CD8-positive, alpha-beta memory T cell (primary cell): ENCODE results near the gene INF2. TPM values are rescaled to one million over a fixed set of nuclear protein-coding genes. Genes with fewer than 3 reads are reported as not detected.
A peak's percentile ranks its signal among the peaks of the same experiment; 100 is the strongest.

Experiments used
- CTCF ChIA-PET: fragments of 350-600 bp; sonication (Branson Sonifier 250); formaldehyde crosslinking; loops from one replicate; lab custom pipeline; 2021; ENCODE audit warnings: antibody characterized with exemption; lab: Charles Lee
- POLR2A ChIA-PET: fragments of 350-600 bp; sonication (Branson Sonifier 250); formaldehyde crosslinking; loops from one replicate; lab custom pipeline; 2021; ENCODE audit warnings: antibody characterized with exemption; lab: Charles Lee
- DNase-seq, 5 donors: peaks; one replicate each; pipeline versions ENCODE4 v3.0.0 to v3.0.0-alpha.2; 2020 to 2022; ENCODE audit warnings: mixed read lengths in 1 of 5
- H3K27ac ChIP-seq: one replicate; pipeline ENCODE4 v1.7.0; 2013; ENCODE audit warnings: low read depth, mild to moderate bottlenecking, low read length, moderate library complexity
- H3K27me3 ChIP-seq: 2 replicates; pipeline ENCODE4 v1.7.0; 2013; ENCODE audit warnings: low read length, mild to moderate bottlenecking; ENCODE audit not compliant: insufficient read depth, poor library complexity, severe bottlenecking
- H3K36me3 ChIP-seq: 2 replicates; pipeline ENCODE4 v1.7.0; 2013; ENCODE audit warnings: mild to moderate bottlenecking, low read length, moderate library complexity; ENCODE audit not compliant: insufficient read depth
- H3K4me1 ChIP-seq: 2 replicates; pipeline ENCODE4 v1.7.0; 2013; ENCODE audit warnings: mild to moderate bottlenecking, low read length, moderate library complexity; ENCODE audit not compliant: insufficient read depth
- H3K4me3 ChIP-seq: 2 replicates; pipeline ENCODE4 v1.7.0; 2013; ENCODE audit warnings: mild to moderate bottlenecking, low read length
- H3K9me3 ChIP-seq: 2 replicates; pipeline ENCODE4 v1.7.0; 2013; ENCODE audit warnings: mild to moderate bottlenecking, low read length
- H3K27ac Mint-ChIP-seq, 8 donors: one replicate each; pipeline ENCODE4 v1.8.0; 2020 to 2021; ENCODE audit warnings: mixed read lengths in 8 of 8, mild to moderate bottlenecking in 6 of 8, inconsistent platforms in 3 of 8, moderate library complexity in 3 of 8
- H3K27me3 Mint-ChIP-seq, 2 donors: one replicate each; pipeline ENCODE4 v1.8.0; 2020 to 2021; ENCODE audit warnings: mixed read lengths in 2 of 2, mild to moderate bottlenecking in 1 of 2, moderate library complexity in 1 of 2
- H3K36me3 Mint-ChIP-seq, 3 donors: one replicate each; pipeline ENCODE4 v1.8.0; 2020 to 2021; ENCODE audit warnings: mixed read lengths in 3 of 3, inconsistent platforms in 1 of 3, mild to moderate bottlenecking in 1 of 3
- H3K4me1 Mint-ChIP-seq, 3 donors: one replicate each; pipeline ENCODE4 v1.8.0; 2020 to 2021; ENCODE audit warnings: mixed read lengths in 3 of 3, inconsistent platforms in 1 of 3, mild to moderate bottlenecking in 1 of 3
- H3K4me3 Mint-ChIP-seq, 7 donors: one replicate each; pipeline ENCODE4 v1.8.0; 2020 to 2021; ENCODE audit warnings: mixed read lengths in 7 of 7, mild to moderate bottlenecking in 6 of 7, moderate library complexity in 4 of 7, inconsistent platforms in 2 of 7
- H3K9me3 Mint-ChIP-seq, 5 donors: one replicate each; pipeline ENCODE4 v1.8.0; 2020 to 2022; ENCODE audit warnings: mixed read lengths in 5 of 5, mild to moderate bottlenecking in 3 of 5, moderate library complexity in 2 of 5, inconsistent platforms in 1 of 5
- polyA plus RNA-seq: library from polyadenylated mRNA; unstranded; fragments of 300-500 nt; fragmentation: Illumina TruSeq; gene quantifications from one replicate; pipeline ENCODE4 v1.2.3, GENCODE V29; 2021
- total RNA-seq, 2 experiments: library from RNA; stranded (reverse); gene quantifications; one replicate each; pipeline ENCODE4 v1.2.3, GENCODE V29; 2021

The INF2 gene
- total and polyA plus RNA-seq, 3 experiments from 2014 or later: 4.6 to 56.3 (median 55.9) TPM

DNA sequence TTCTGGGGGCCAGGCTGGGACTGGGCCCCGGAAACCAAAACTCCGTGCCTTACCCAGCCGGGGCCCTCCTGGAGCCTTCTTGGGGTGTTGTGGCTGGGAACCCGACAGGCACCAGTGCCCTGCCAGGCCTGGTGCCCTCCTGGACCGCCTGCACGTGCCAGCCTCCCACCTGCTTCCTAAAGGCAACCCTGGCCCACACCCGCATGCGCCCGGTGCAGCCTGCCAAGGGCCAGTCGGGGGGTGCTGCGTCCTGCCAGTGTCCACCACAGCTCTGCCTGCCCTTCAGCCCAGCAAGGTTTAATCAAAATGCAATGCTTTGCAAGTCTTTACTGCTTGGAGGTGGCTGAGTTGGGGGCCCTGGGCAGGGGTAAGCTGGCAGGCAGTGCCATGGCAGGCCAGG, 29.5 kb downstream of the INF2 start:
- peaks cover 0 to 1% (median 0%) of the 10 kb centered on the region in 3 donors for H3K4me1 Mint-ChIP-seq
- DNase-seq: no peak
- ChIA-PET CTCF (no interaction called here), POLR2A (no interaction called here)
- no peaks in the 10 kb centered on the region for H3K27me3 Mint-ChIP-seq
- H3K4me1 ChIP-seq: no peaks in the 10 kb centered on the region
- H3K27ac Mint-ChIP-seq: no peak overlapping the region
- no peaks in the 10 kb centered on the region for H3K9me3 Mint-ChIP-seq
- peaks cover 0 to 13% (median 1%) of the 10 kb centered on the region in 3 donors for H3K36me3 Mint-ChIP-seq
- no peak overlapping the region for H3K27ac ChIP-seq
- H3K9me3 ChIP-seq: no peaks in the 10 kb centered on the region
- no peaks in the 10 kb centered on the region for H3K27me3 ChIP-seq
- H3K36me3 ChIP-seq: no peaks in the 10 kb centered on the region
- no peak overlapping the region for H3K4me3 Mint-ChIP-seq
- H3K4me3 ChIP-seq: no peak overlapping the region

DNA sequence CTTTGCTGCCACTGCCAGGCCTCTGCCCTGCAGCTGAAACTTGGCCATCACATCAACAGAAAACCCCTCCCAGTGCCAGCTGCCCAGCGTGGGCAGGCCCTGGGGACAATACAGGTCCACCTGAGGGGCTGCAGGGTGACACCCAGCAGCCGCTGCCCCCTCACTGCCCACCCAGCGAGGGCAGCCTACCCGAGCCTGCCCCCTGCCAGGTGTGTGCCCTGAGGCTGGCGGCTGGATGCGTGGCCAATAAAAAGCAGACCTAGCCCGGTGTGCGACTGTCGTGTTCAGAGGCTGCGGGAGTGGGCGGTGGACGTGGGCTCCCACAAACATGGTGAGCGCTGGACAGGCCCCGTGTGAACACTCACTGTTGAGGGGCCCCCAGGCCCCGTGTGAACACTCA, 29.9 kb downstream of the INF2 start:
- peaks cover 0 to 1% (median 0%) of the 10 kb centered on the region in 3 donors for H3K4me1 Mint-ChIP-seq

DNA sequence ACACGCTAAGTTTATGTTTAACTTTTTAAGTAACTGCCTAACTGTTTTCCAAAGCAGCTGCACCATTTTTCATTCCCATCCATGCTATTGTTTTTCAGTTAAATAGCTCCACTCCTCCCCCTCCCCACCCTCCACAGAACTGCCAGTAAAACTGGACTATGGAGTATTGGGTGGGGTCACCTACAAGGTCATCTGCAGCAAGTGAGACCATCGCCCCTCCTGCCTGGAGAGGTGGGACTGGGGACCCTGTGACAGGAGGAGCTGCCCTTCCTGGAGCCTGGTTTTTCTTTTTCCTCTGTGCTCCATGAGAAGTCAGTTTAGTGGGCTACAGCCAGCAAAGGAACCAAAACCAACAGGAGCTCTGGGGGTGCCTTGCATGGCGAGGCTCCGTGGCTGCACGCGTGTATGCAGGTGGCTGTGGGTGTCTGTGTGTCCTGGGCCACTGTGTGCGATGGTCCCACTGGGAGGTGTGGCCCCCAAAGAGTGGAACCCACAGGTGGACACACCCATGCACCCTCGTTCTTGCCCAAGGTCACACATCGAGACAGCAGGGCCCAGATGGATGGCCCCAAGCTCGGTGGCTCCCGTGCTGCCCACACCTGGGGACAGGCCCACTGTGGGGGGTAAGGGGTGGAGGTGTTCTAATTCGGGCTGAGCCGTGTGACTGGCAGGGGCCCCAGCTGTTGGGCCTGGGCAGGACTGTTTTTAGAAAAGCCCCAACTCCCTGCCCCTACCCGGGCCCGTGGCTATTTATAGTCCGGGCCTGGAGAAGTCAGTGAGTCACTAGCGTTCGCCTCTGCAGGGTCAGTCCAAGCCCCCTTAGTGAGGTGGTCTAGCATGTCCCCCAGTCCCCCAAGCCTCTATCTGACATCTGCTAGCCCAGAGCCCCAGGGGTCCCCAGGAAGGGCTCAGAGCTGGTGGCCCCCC, 32.4 kb downstream of the INF2 start:
- no peak for DNase-seq
- Histone ChIP-seq H3K27ac (no peak overlapping the region), H3K9me3 (no peaks in the 10 kb centered on the region), H3K36me3 (no peaks in the 10 kb centered on the region), H3K4me3 (no peak overlapping the region), H3K27me3 (no peaks in the 10 kb centered on the region), H3K4me1 (peaks cover 6% of the 10 kb centered on the region)
- peaks cover 0 to 3% (median 1%) of the 10 kb centered on the region in 3 donors for H3K36me3 Mint-ChIP-seq
- no peaks in the 10 kb centered on the region for H3K9me3 Mint-ChIP-seq
- POLR2A ChIA-PET: no interaction called here
- H3K27me3 Mint-ChIP-seq: no peaks in the 10 kb centered on the region
- H3K4me1 Mint-ChIP-seq: peaks cover 0 to 3% (median 1%) of the 10 kb centered on the region in 3 donors
- H3K4me3 Mint-ChIP-seq: peak overlapping the region in 2 of 7 donors; percentile 32 to 37
- peak overlapping the region in 1 of 8 donors; percentile 15 for H3K27ac Mint-ChIP-seq
- CTCF ChIA-PET: interaction anchor here (1.1 to 1.3 kb wide), 2 partner anchors 16 to 31 kb away, joined by 3 to 4 read pairs; partner anchors contain the start of gene SIVA1

More for the DNA sequence above, 29.9 kb downstream of the INF2 start:
- Mint-ChIP-seq H3K36me3 (peaks cover 0 to 8% (median 1%) of the 10 kb centered on the region in 3 donors), H3K9me3 (no peaks in the 10 kb centered on the region), H3K27me3 (no peaks in the 10 kb centered on the region), H3K27ac (no peak overlapping the region), H3K4me3 (no peak overlapping the region)
- no peak overlapping the region for H3K4me3 ChIP-seq
- CTCF ChIA-PET: no interaction called here
- no peak for DNase-seq
- POLR2A ChIA-PET: no interaction called here
- no peak overlapping the region for H3K27ac ChIP-seq
- H3K27me3 ChIP-seq: no peaks in the 10 kb centered on the region
- H3K36me3 ChIP-seq: no peaks in the 10 kb centered on the region
- H3K4me1 ChIP-seq: no peaks in the 10 kb centered on the region
- no peaks in the 10 kb centered on the region for H3K9me3 ChIP-seq

DNA sequence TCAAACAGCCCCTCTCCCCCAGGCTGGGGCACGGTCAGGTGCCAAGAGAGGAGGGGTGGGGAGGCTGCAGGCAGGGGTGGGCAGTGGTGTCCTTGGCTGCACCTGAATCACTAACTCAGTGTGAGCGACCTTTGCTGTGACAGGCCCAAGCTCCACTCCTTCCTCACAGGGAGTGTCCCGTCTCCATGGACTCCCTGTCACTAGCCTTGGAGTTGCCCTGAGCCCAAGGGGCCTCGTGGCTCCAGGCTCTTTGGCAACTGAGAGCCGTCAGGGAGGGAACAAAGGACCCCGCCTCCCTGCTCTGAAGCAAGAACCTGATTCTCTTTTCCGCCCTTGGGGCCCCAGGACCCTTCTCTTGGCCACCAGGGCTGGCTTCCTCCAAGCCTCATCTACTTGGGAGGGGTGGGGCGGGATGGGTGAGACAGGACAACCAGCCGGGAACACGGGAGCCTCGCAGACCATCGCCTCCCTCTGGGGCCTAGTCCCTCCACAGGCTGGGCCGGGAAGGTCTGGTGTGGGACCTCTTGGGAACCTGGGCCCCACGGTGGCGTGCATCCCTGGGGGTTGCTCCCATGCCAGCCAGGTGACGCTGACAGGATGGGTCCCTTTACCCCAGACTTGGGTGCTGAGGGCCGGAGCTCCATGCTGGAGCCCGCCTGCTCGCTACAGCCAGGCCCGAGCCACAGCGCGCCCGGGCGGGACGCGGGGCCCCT, 33.7 kb downstream of the INF2 start:
- CTCF ChIA-PET: interaction anchor here (0.7 to 1.4 kb wide), 6 partner anchors 10 to 107 kb away, joined by 3 to 4 read pairs (median 3); no protein-coding TSS in a partner anchor
- Histone ChIP-seq H3K36me3 (no peaks in the 10 kb centered on the region), H3K27ac (no peak overlapping the region), H3K27me3 (no peaks in the 10 kb centered on the region), H3K4me1 (peaks cover 6% of the 10 kb centered on the region), H3K9me3 (no peaks in the 10 kb centered on the region), H3K4me3 (no peak overlapping the region)
- Mint-ChIP-seq H3K4me1 (peaks cover 0 to 3% (median 0%) of the 10 kb centered on the region in 3 donors), H3K27ac (no peak overlapping the region), H3K27me3 (no peaks in the 10 kb centered on the region), H3K9me3 (no peaks in the 10 kb centered on the region), H3K36me3 (peaks cover 0 to 1% (median 0%) of the 10 kb centered on the region in 3 donors), H3K4me3 (peak overlapping the region in 1 of 7 donors; percentile 32)
- DNase-seq: peak in 1 of 5 donors; percentile 55
- POLR2A ChIA-PET: no interaction called here

DNA sequence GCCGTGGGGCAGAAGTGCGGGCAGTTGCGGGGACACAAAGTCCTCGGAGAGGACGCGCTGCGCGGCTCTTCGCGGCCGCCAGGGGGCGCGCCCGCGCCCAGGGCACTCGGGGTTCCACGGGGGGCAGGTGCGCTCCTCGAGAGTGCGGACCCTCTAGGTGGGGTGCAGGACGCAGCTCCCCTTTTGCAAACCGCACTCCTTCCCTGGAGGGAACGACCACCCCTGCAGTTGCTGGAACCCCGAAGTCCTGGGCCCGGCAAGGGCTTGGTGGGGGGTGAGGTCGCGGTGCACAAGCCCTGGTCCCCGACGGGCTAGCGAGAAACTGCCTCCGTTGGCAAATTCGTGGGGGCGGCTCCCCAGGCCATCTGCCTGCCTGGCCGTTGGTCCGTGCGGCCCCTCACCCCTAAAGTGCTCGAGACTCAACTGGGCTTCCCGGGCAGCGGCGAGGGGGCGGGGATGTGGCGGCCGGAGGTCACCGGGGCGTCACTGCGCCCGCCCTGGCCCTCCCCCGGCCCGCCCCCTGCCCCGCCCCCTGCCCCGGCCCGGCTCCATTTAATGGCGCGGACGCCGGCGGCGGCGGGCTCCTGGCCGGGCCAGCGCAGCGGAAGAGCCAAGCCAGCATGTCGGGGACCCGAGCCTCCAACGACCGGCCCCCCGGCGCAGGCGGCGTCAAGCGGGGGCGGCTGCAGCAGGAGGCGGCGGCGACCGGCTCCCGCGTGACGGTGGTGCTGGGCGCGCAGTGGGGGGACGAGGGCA, 34.4 kb downstream of the INF2 start, which contains the start of gene ADSS1:
TSS of gene ADSS1 (plus strand) at position 579 of the 756 bp plus-strand sequence. CDS start at position 621, 42 bp downstream.
- no peaks in the 10 kb centered on the region for H3K9me3 ChIP-seq
- ChIA-PET POLR2A (no interaction called here), CTCF (interaction anchor here (0.7 to 1.4 kb wide), 6 partner anchors 10 to 107 kb away, joined by 3 to 4 read pairs (median 3); no protein-coding TSS in a partner anchor)
- Mint-ChIP-seq H3K9me3 (no peaks in the 10 kb centered on the region), H3K27me3 (no peaks in the 10 kb centered on the region), H3K27ac (peak within 1 kb of the TSS in 1 of 8 donors; percentile 92), H3K4me3 (peak within 1 kb of the TSS; percentile 48 to 80 (median 66)), H3K4me1 (peaks cover 0 to 3% (median 0%) of the 10 kb centered on the region in 3 donors), H3K36me3 (peaks cover 0 to 1% (median 0%) of the 10 kb centered on the region in 3 donors)
- peak within 1 kb of the TSS; percentile 70 for H3K4me3 ChIP-seq
- no peaks in the 10 kb centered on the region for H3K27me3 ChIP-seq
- peak within 1 kb of the TSS; percentile 24 for H3K27ac ChIP-seq
- H3K36me3 ChIP-seq: no peaks in the 10 kb centered on the region
- peak; percentile 55 to 73 (median 59) for DNase-seq
- H3K4me1 ChIP-seq: peaks cover 6% of the 10 kb centered on the region

DNA sequence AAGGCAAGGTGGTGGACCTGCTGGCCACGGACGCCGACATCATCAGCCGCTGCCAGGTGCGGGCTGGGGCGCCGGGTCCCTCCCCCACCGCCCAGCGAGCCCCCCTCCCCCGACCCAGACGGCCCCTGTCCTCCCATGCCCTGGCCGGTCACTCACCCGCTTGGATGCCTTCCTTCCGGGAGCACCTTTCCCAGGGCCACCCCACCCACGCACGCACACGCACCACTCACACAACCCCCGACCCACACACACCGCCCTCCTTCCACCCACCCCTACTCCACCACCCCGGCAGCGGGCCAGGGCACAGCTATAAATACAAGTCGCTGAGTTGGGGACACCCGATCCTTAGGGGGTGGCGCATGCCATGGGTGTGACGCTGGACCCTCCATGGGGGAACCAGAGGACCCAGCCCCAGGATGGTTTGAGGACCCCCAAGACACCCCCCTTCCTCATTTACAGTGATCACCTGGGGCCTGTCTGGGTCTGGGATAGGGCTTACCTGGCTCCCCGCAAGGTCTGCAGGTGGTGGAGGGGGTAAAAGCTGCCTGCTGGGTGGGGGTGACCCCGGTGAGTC, 35.1 kb downstream of the INF2 start:
- peak in 1 of 5 donors; percentile 17 for DNase-seq
- no peak overlapping the region for H3K4me3 ChIP-seq
- Mint-ChIP-seq H3K36me3 (peaks cover 0 to 1% (median 0%) of the 10 kb centered on the region in 3 donors), H3K4me1 (peaks cover 0 to 3% (median 0%) of the 10 kb centered on the region in 3 donors), H3K9me3 (no peaks in the 10 kb centered on the region), H3K27ac (no peak overlapping the region), H3K27me3 (no peaks in the 10 kb centered on the region), H3K4me3 (peak overlapping the region; percentile 38 to 70 (median 54))
- H3K27me3 ChIP-seq: no peaks in the 10 kb centered on the region
- CTCF ChIA-PET: interaction anchor here (0.9 to 1.4 kb wide), 2 partner anchors 29 to 102 kb away, joined by 3 read pairs; no protein-coding TSS in a partner anchor
- peaks cover 6% of the 10 kb centered on the region for H3K4me1 ChIP-seq
- POLR2A ChIA-PET: no interaction called here
- no peaks in the 10 kb centered on the region for H3K36me3 ChIP-seq
- peak overlapping the region; percentile 24 for H3K27ac ChIP-seq
- H3K9me3 ChIP-seq: no peaks in the 10 kb centered on the region
